ENCODE results near the gene RSPO3. TPM values are rescaled to one million over a fixed set of nuclear protein-coding genes. Genes with fewer than 3 reads are reported as not detected.
"Not testable (repeated sequence)": the region's sequence is repeated elsewhere in the genome, so short reads cannot be mapped to it uniquely, and the experiment has no call there.

The RSPO3 gene
- total RNA-seq, 2 donors from 2014 or later = not detected

DNA sequence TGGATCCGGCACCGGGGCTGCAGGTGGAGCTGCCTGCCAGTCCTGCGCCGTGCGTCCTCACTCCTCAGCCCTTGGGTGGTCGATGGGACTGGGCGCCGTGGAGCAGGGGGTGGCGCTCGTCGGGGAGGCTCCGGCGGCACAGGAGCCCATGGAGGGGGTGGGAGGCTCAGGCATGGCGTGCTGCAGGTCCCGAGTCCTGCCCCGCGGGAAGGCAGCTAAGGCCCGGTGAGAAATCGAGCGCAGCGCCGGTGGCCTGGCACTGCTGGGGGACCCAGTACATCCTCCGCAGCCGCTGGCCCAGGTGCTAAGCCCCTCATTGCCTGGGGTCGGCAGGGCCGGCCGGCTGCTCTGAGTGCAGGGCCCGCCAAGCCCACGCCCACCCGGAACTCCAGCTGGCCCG lies 96.1 kb downstream of the RSPO3 start:
- H3K36me3 Mint-ChIP-seq (ENCODE audit: low read depth); H3K27ac Mint-ChIP-seq; H3K9me3 Mint-ChIP-seq; ATAC-seq (replicated peaks); H3K4me3 Mint-ChIP-seq; H3K4me1 Mint-ChIP-seq: not testable (repeated sequence)
- peaks cover 16% of the 10 kb centered on the region for H3K27me3 Mint-ChIP-seq

DNA sequence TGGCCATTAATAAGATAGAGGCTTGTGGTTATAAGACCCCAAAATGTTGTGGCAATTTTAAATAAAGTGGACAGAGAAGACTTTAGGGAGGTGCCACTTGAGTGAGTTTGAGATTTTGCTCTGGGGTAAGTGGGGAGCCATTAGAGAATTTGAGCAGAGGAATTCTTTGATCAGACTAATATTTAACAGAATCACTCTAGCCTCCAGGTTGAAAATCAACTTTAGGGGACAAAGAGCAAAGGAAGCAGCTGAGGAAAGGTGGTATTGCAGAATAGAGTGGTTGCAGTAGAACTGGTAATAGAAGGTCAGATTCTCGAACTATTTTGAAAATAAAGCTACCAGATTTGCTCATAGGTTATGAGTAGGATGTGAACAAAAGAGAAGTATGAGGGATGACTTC lies 97.5 kb downstream of the RSPO3 start:
- H3K9me3 Mint-ChIP-seq = no peaks in the 10 kb centered on the region
- H3K4me3 Mint-ChIP-seq = no peak overlapping the region
- ATAC-seq (replicated peaks) = no peak
- H3K27me3 Mint-ChIP-seq = peaks cover 14% of the 10 kb centered on the region
- no peaks in the 10 kb centered on the region for H3K36me3 Mint-ChIP-seq (ENCODE audit: low read depth)
- H3K27ac Mint-ChIP-seq = no peak overlapping the region
- no peaks in the 10 kb centered on the region for H3K4me1 Mint-ChIP-seq

DNA sequence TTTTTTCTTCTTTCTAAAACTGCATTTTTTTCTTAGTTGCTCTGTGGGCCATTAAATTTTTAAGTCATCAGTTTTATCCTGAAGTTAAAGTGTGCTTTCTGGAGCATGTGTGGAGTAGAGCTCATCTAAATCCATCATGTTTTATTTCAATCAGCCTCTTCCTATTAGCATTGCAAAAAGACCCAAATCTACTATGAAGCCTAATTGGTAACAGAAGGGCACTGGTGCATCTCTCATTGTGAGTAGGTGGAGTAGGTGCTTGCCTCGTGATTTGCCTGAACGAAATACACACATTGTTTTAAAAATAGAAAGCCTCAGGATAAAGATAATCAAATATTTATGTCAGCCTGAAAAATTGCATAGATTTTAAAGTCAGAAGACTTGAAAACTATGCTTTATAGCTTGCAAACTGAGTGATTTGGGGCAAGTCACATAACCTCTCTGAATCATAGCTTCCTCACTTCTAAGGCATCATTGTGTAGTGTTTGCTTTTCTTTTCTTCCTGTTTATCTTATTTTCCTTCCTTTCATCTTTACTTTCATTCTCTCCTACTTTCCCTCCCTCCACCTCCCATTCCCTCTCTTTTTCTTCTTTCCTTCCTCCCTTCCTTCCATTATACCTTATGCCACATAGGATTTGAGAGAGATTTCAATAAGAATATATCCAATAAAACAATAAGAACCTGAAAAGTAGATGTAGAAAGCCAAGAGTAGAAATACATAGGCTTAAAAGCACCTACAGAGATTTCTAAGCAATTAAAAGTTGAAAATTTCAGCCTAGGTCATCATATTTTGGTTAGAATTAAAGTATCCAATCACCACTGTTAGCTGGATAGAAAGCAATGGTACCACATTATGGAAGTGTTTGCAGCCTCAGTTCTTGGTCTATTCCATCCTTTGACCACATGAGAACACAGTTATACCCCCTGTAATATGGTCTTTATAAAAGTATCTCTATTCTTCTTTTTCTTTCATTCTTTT lies 98.6 kb downstream of the RSPO3 start:
- H3K9me3 Mint-ChIP-seq = no peaks in the 10 kb centered on the region
- no peaks in the 10 kb centered on the region for H3K36me3 Mint-ChIP-seq (ENCODE audit: low read depth)
- H3K27ac Mint-ChIP-seq = no peak overlapping the region
- no peak overlapping the region for H3K4me3 Mint-ChIP-seq
- peaks cover 14% of the 10 kb centered on the region for H3K27me3 Mint-ChIP-seq
- no peaks in the 10 kb centered on the region for H3K4me1 Mint-ChIP-seq
- no peak for ATAC-seq (replicated peaks)

DNA sequence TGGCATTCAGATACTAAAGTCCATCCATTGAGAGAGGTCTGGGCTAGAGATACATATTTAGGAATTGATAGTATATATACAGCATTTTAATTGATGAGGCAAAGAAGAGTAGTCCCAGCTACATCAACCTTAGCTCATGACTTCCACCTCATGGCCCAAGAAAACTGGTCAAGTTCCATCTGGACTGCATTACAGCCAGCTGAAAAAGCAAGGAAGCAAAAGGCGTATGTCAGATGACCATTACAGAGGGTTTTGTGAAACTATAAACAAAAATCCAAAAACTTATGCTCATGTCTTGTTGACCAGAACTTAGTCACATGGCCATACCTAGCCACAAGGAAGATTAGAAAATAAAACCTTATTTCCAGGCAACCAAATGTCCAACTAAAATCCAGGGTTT lies 101.4 kb downstream of the RSPO3 start:
- H3K4me1 Mint-ChIP-seq = no peaks in the 10 kb centered on the region
- H3K27ac Mint-ChIP-seq = no peak overlapping the region
- H3K27me3 Mint-ChIP-seq = peaks cover 16% of the 10 kb centered on the region
- no peak overlapping the region for H3K4me3 Mint-ChIP-seq
- H3K9me3 Mint-ChIP-seq = no peaks in the 10 kb centered on the region
- no peaks in the 10 kb centered on the region for H3K36me3 Mint-ChIP-seq (ENCODE audit: low read depth)
- no peak for ATAC-seq (replicated peaks)

DNA sequence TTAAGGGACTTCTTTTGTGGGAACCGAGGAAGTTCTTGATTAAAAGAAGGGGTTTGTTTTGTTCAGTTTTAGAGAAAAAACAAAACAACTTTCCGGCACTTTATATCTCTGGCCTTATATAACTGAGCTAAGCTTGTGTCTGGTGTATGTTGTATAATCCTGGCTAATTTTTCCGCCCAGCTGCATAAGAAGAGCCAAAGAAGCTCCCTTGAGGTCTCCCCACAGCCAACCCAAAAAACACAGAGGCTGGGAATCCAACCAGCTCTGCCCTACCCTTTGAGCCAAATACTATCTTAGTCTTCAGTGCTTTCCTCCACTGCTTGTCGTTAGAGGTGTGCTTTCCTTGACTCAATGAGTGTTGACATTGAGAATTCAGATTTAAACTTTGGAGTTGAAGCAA lies 102.7 kb downstream of the RSPO3 start:
- Mint-ChIP-seq H3K36me3 (ENCODE audit: low read depth) (no peaks in the 10 kb centered on the region), H3K9me3 (no peaks in the 10 kb centered on the region), H3K4me1 (no peaks in the 10 kb centered on the region), H3K27me3 (peaks cover 23% of the 10 kb centered on the region), H3K4me3 (no peak overlapping the region), H3K27ac (no peak overlapping the region)
- ATAC-seq (replicated peaks) = no peak

DNA sequence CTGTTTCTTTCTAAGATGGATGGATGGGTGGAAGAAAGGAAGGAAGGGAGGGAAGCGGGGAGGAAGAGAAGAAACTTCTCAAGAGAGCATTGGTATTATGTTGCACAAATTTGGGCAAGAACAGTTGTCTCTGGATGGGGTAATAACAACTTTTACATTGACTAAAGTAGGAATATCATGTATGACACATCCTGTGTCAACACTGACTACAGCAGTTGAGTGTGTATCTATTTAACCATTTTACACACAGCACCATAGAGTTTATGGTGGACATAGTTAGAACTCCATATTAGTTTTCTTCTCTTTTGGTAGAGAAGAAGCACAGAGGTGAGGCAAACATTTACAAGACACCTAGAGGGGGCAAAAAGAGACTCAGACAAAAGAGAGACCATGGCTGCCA lies 103.9 kb downstream of the RSPO3 start:
- Mint-ChIP-seq H3K4me3 (no peak overlapping the region), H3K36me3 (ENCODE audit: low read depth) (no peaks in the 10 kb centered on the region), H3K9me3 (no peaks in the 10 kb centered on the region), H3K4me1 (no peaks in the 10 kb centered on the region), H3K27ac (no peak overlapping the region), H3K27me3 (peaks cover 23% of the 10 kb centered on the region)
- no peak for ATAC-seq (replicated peaks)

DNA sequence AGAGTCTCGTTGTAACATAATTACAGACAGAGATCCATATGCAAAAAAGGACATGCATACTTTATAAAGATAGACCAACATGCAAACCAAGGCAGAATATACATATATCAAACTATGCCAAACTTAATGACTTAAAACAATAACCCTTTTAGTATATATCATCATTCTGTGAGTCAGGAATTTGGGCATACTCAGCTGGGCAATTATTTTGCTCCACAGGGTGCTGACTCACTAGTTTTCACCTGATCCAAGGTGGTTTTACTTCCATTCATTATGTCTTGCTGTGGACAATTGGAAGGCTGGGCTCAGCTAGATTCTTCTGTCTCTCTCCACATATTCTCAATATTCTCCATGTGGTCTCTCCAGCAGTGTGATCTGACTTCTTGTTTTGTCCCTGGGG lies 107.0 kb downstream of the RSPO3 start:
- H3K36me3 Mint-ChIP-seq (ENCODE audit: low read depth) = no peaks in the 10 kb centered on the region
- no peak overlapping the region for H3K27ac Mint-ChIP-seq
- H3K4me3 Mint-ChIP-seq = no peak overlapping the region
- no peaks in the 10 kb centered on the region for H3K4me1 Mint-ChIP-seq
- no peaks in the 10 kb centered on the region for H3K9me3 Mint-ChIP-seq
- H3K27me3 Mint-ChIP-seq = peaks cover 29% of the 10 kb centered on the region
- no peak for ATAC-seq (replicated peaks)

DNA sequence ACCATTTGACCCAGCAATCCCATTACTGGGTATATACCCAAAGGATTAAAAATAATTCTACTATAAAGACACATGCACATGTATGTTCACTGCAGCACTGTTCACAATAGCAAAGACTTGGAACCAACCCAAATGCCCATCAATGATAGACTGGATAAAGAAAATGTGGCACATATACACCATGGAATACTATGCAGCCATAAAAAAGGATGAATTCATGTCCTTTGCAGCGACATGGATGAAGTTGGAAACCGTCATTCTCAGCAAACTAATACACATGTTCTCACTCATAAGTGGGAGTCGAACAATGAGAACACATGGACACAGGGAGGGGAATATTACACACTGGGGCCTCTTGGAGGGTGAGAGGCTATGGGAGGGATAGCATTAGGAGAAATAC lies 115.3 kb downstream of the RSPO3 start:
- not testable (repeated sequence) for ATAC-seq (replicated peaks); H3K4me1 Mint-ChIP-seq; H3K36me3 Mint-ChIP-seq (ENCODE audit: low read depth)

DNA sequence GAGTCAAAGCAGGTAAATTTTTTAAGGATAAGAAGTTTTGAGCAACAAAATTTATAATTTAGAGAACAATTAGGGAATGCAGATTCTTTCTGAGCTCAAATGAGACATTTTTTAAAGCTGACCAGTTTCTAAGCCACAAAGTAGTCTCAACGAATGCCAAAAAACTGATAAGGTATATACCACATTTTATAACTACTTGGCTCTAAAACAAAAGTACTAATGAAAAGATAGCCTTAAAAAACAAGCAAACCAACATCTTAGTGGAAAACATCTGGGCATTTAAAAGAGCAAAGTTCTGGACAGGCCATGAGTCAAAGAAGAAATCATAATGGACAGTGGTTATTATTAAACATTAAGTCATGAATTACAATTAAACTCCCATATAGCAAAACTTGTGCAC lies 125.0 kb downstream of the RSPO3 start:
- Mint-ChIP-seq H3K27ac (no peak overlapping the region), H3K9me3 (no peaks in the 10 kb centered on the region), H3K36me3 (ENCODE audit: low read depth) (no peaks in the 10 kb centered on the region), H3K4me1 (no peaks in the 10 kb centered on the region), H3K4me3 (no peak overlapping the region), H3K27me3 (peaks cover 17% of the 10 kb centered on the region)
- ATAC-seq (replicated peaks) = no peak

More for the DNA sequence above, 115.3 kb downstream of the RSPO3 start:
- peaks cover 14% of the 10 kb centered on the region for H3K27me3 Mint-ChIP-seq
- H3K27ac Mint-ChIP-seq, H3K9me3 Mint-ChIP-seq, H3K4me3 Mint-ChIP-seq: not testable (repeated sequence)

Other genes with a start within 250 kb of the RSPO3 start
- 10 to 100 TPM; 12.8 TPM for gene RNF146, start 148.2 kb downstream of the RSPO3 start, total RNA-seq
- gene ECHDC1, start 224.9 kb downstream of the RSPO3 start, total RNA-seq = 10 to 100 TPM; 34.9 to 67.7 TPM